Subcutaneous abdominal adipose tissue (tissue), 5 donors: ENCODE data around the gene SALL2.
A peak's percentile ranks its signal among the peaks of the same experiment; 100 is the strongest.

ENCODE experiments used
- H3K27ac ChIP-seq: one replicate; pipeline ENCODE4 v1.7.0; 2013; ENCODE audit warnings: low read depth, mild to moderate bottlenecking, inconsistent platforms, low read length, moderate library complexity
- H3K27me3 ChIP-seq, 5 donors: one replicate each; pipeline ENCODE4 v1.7.0; 2013; ENCODE audit warnings: low read length in 5 of 5, inconsistent platforms in 1 of 5; ENCODE audit not compliant: control insufficient read depth in 5 of 5, insufficient read depth in 4 of 5
- H3K36me3 ChIP-seq, 5 donors: one replicate each; pipeline ENCODE4 v1.7.0; 2013; ENCODE audit warnings: low read length in 5 of 5; ENCODE audit not compliant: control insufficient read depth in 5 of 5, insufficient read depth in 5 of 5
- H3K4me1 ChIP-seq, 5 donors: one replicate each; pipeline ENCODE4 v1.7.0; 2013; ENCODE audit warnings: low read length in 5 of 5, mild to moderate bottlenecking in 3 of 5, moderate library complexity in 1 of 5; ENCODE audit not compliant: control insufficient read depth in 5 of 5, insufficient read depth in 5 of 5
- H3K4me3 ChIP-seq, 5 donors: one replicate each; pipeline ENCODE4 v1.7.0; 2013; ENCODE audit warnings: low read length in 5 of 5, low read depth in 1 of 5
- H3K9ac ChIP-seq, 5 donors: one replicate each; pipeline ENCODE4 v1.7.0; 2013; ENCODE audit warnings: low read length in 5 of 5, mild to moderate bottlenecking in 4 of 5, moderate library complexity in 3 of 5
- H3K9me3 ChIP-seq, 5 donors: one replicate each; pipeline ENCODE4 v1.7.0; 2013; ENCODE audit warnings: low read length in 5 of 5; ENCODE audit not compliant: control insufficient read depth in 5 of 5
- donor health status: healthy.
- donor health status: healthy.
- donor health status: healthy.
- donor health status: healthy.
- donor health status: healthy.

Gene SALL2

GRCh38 chr14:21514341-21514740 lies 11.8 kb downstream of the SALL2 start:
- Histone ChIP-seq H3K4me3 (no peak overlapping the region), H3K4me1 (peaks cover 2 to 21% (median 19%) of the 10 kb centered on the region in 5 donors), H3K9ac (no peak overlapping the region), H3K9me3 (no peaks in the 10 kb centered on the region), H3K27ac (no peak overlapping the region), H3K36me3 (no peaks in the 10 kb centered on the region), H3K27me3 (peaks cover 0 to 3% (median 0%) of the 10 kb centered on the region in 5 donors)

- Histone ChIP-seq H3K27ac (peak within 1 kb of the TSS; percentile 89), H3K9me3 (no peaks in the 10 kb centered on the region), H3K27me3 (no peaks in the 10 kb centered on the region), H3K4me1 (peaks cover 2 to 25% (median 24%) of the 10 kb centered on the region in 5 donors), H3K9ac (peak within 1 kb of the TSS; percentile 80 to 99 (median 96)), H3K4me3 (peak within 1 kb of the TSS; percentile 93 to 99 (median 98)), H3K36me3 (peaks cover 0 to 9% (median 3%) of the 10 kb centered on the region in 5 donors)
Observed at GRCh38 chr14:21510735-21511657, 15.2 kb downstream of the SALL2 start, which contains the start of gene METTL3. Gene METTL3, minus strand, starts transcription at chr14:21511340. Its CDS starts 117 bp downstream, at chr14:21511223.

GRCh38 chr14:21509432-21510143 lies 16.6 kb downstream of the SALL2 start:
- Histone ChIP-seq H3K9ac (peak overlapping the region in 4 of 5 donors; percentile 80 to 99 (median 96)), H3K27me3 (no peaks in the 10 kb centered on the region), H3K9me3 (no peaks in the 10 kb centered on the region), H3K27ac (no peak overlapping the region), H3K4me3 (peak overlapping the region; percentile 93 to 99 (median 98)), H3K36me3 (peaks cover 0 to 9% (median 3%) of the 10 kb centered on the region in 5 donors), H3K4me1 (peaks cover 2 to 25% (median 24%) of the 10 kb centered on the region in 5 donors)

DNA sequence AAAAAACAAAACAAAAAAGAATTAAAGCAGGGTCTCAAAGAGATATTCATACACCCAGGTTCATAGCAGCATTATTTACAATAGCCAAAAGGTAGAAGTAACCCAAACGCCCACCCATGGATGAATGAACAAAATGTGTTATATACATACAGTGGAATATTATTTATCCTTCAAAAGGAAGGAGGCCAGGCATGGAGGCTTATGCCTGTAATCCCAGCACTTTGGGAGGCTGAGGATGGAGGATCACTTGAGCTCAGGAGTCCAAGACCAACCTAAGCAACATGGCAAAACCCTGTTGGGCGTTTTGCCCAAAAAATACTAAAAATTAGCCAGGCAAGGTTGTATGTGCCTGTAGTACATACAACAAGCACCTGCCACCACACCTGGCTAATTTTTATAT lies 19.6 kb downstream of the SALL2 start:
- Histone ChIP-seq H3K4me1 (peaks cover 4 to 24% (median 20%) of the 10 kb centered on the region in 5 donors), H3K4me3 (no peak overlapping the region), H3K27ac (no peak overlapping the region), H3K9ac (no peak overlapping the region), H3K36me3 (peaks cover 5 to 31% (median 20%) of the 10 kb centered on the region in 5 donors), H3K27me3 (no peaks in the 10 kb centered on the region), H3K9me3 (no peaks in the 10 kb centered on the region)

DNA sequence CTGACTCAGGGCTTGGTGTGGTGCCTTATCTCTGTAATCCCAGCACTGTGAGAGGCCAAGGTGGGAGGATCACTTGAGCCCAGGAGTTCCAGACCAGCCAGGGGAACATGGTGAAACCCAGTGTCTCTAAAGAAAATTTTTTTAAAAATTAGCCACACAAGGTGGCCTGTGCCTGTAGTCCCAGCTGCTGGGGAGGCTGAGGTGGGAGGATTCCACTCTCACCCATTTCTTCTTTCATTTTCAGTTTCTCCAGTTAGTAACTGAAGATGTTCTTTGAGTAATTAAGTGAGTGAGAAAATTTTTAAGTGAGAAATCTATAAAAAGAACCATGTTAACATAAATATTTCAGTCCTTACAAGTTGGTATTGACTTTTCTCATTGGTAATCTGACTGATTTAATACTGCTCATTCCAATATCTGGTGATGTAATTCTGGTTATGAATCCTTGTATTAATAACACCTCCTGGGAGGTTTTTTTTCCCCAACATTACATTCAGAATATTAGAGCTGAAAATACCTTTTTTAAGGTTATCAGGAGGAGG lies 21.1 kb downstream of the SALL2 start:
- H3K27ac ChIP-seq = no peak overlapping the region
- peaks cover 9 to 46% (median 32%) of the 10 kb centered on the region in 5 donors for H3K36me3 ChIP-seq
- peaks cover 2 to 13% (median 12%) of the 10 kb centered on the region in 5 donors for H3K4me1 ChIP-seq
- no peak overlapping the region for H3K4me3 ChIP-seq
- no peaks in the 10 kb centered on the region for H3K27me3 ChIP-seq
- no peaks in the 10 kb centered on the region for H3K9me3 ChIP-seq
- no peak overlapping the region for H3K9ac ChIP-seq

DNA sequence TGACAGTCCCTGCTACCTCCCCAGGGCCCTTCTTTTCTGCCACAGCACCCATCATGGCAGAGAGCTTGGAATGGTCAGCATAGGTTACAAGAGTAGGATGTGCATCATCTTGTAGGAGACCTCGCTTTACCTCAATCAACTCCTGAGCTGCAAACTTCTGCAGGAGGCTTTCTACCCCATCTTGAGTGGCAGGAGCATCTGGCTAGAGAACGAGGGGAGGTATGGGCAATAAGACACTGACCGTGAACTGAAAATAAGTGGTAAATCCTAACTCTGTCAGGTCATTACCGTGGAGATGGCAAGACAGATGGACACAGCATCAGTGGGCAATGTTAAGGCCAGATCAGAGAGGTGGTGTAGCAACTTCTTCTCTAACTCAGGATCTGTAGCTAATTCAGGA lies 22.8 kb downstream of the SALL2 start:
- H3K27me3 ChIP-seq = no peaks in the 10 kb centered on the region
- no peak overlapping the region for H3K4me3 ChIP-seq
- no peaks in the 10 kb centered on the region for H3K9me3 ChIP-seq
- no peak overlapping the region for H3K27ac ChIP-seq
- peaks cover 0 to 2% (median 0%) of the 10 kb centered on the region in 5 donors for H3K4me1 ChIP-seq
- peaks cover 21 to 62% (median 48%) of the 10 kb centered on the region in 5 donors for H3K36me3 ChIP-seq
- no peak overlapping the region for H3K9ac ChIP-seq

DNA sequence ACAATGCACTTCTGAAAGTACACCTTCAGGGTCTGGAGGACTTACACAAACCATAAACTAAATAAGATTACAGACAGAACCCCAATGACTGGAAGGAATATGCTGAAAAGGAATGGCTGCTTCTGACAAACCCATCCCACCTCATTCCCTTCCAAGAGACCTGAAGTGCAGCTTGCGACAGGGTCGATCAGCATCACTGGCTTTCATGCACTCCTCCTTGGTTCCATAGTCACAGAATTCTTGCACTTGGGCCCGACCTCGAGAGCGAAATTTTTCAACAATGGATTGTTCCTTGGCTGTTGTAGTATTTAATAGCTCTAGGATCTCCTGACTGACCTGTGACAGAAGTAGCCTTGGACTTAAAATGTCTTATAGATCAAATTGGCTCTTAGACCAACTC lies 24.6 kb downstream of the SALL2 start:
- no peaks in the 10 kb centered on the region for H3K9me3 ChIP-seq
- peaks cover 34 to 71% (median 61%) of the 10 kb centered on the region in 5 donors for H3K36me3 ChIP-seq
- no peak overlapping the region for H3K9ac ChIP-seq
- H3K27me3 ChIP-seq = no peaks in the 10 kb centered on the region
- H3K4me1 ChIP-seq = peaks cover 0 to 2% (median 0%) of the 10 kb centered on the region in 5 donors
- no peak overlapping the region for H3K4me3 ChIP-seq
- no peak overlapping the region for H3K27ac ChIP-seq

DNA sequence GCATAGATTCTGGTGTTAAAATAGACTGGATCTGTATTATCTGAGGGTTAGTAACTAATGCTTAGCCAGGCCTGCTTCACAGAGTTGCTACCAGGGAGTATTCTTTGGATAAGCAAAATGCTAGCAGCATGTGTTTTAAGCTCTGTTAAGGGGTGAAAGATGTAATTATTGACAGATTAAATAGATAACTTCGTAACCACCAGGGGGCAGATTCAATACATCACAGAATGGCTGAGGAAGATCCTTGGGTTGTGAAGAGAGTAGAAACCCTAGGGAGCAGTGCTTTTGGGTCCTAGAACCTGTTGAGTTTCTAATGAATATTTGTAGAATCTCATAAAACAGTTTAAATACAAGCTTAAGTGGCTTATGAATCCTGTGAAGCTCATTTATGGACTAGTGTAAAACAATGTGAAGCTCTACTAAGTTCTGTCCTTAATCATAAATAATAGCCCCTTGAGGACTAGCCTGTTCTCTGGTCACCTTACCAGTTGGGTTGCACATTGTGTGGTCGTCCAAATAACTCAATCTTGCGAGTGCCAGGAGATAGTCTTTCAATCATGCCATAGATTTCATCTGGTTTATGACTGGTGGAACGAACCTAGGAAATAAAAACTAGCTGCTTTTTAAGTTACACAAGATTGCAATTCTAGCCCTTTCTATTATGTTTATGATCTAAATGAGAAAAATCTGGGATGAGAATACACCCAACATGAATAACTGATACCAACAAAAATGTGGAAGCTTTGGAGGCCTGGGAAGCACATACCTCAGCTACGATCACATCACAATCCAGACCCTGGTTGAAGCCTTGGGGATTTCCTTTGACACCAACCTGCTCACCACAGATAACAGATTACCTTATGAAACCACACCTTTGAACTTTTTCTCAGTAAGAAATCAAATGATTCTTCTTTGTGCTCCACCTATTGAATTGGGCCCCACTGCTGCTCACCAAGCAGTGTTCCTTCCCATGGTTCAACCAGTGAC lies 27.3 kb downstream of the SALL2 start:
- H3K27ac ChIP-seq = no peak overlapping the region
- peaks cover 47 to 90% (median 80%) of the 10 kb centered on the region in 5 donors for H3K36me3 ChIP-seq
- no peaks in the 10 kb centered on the region for H3K27me3 ChIP-seq
- no peak overlapping the region for H3K4me3 ChIP-seq
- H3K4me1 ChIP-seq = peaks cover 0 to 2% (median 0%) of the 10 kb centered on the region in 5 donors
- no peak overlapping the region for H3K9ac ChIP-seq
- no peaks in the 10 kb centered on the region for H3K9me3 ChIP-seq

- Histone ChIP-seq H3K27ac (no peak overlapping the region), H3K4me1 (no peaks in the 10 kb centered on the region), H3K36me3 (peaks cover 46 to 90% (median 78%) of the 10 kb centered on the region in 5 donors), H3K9ac (no peak overlapping the region), H3K9me3 (no peaks in the 10 kb centered on the region), H3K27me3 (no peaks in the 10 kb centered on the region), H3K4me3 (no peak overlapping the region)
Observed at GRCh38 chr14:21496453-21496852, 29.7 kb downstream of the SALL2 start.
